ENCODE results near the gene MAPK4.

The MAPK4 gene

DNA sequence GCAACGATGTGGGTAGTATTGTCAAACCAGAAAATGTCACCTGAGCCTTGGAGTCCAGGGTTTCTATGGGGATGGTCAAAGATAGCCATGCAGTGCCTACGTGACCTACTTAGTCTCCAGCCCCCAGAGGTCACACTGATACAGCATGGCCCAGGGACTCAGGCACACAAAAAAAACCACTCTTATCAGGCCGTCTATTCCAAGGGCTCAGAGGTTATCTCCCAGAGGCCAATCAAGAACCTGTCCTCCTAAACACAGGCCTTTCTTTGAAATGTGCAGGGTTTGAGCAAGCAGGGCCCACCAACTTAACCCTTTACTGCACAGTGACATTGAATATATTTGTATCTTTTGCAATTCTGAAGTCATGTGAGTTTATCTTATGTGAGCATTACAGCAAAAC, 177.2 kb downstream of the MAPK4 start:
- no peak for TF ChIP-seq CTCF (IDR thresholded peaks at IDR 0.05; ENCODE audit: low read depth, low read length)
- DNase-seq (ENCODE audit: extremely low read depth, low read depth), result no peak

GRCh38 chr18:50738098-50738757, 178.3 kb downstream of the MAPK4 start:
- no peak for TF ChIP-seq CTCF (IDR thresholded peaks at IDR 0.05; ENCODE audit: low read depth, low read length)
- DNase-seq (ENCODE audit: extremely low read depth, low read depth), result no peak

- no peak for TF ChIP-seq CTCF (IDR thresholded peaks at IDR 0.05; ENCODE audit: low read depth, low read length)
- DNase-seq (ENCODE audit: extremely low read depth, low read depth), result no peak
These were observed 183.1 kb downstream of the MAPK4 start for GRCh38 chr18:50742952-50743351.

GRCh38 chr18:50744253-50744652, 184.4 kb downstream of the MAPK4 start:
- no peak for TF ChIP-seq CTCF (IDR thresholded peaks at IDR 0.05; ENCODE audit: low read depth, low read length)

DNA sequence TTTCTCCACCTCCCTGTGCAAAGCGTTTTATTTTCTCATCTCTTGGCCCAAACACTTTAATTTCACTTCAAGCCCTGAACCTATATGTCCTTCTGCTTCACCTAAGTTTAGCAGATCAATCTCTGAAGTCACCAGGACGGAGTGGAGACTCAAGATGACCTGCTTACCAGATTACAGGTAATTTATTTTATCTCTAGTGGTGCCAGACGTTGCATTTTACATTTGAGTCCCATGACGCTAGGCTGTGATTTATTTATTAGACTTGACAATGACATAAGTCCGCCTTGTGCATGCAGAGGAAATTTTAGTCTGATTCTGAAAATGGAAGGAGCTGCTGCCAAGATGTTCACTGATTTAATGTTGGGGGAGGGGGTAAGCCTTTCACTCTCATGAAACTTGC, 186.1 kb downstream of the MAPK4 start:
- TF ChIP-seq CTCF (IDR thresholded peaks at IDR 0.05; ENCODE audit: low read depth, low read length), result no peak
- DNase-seq (ENCODE audit: extremely low read depth, low read depth), result no peak

More at GRCh38 chr18:50744253-50744652, 184.4 kb downstream of the MAPK4 start:
- no peak for DNase-seq (ENCODE audit: extremely low read depth, low read depth)

- TF ChIP-seq CTCF (IDR thresholded peaks at IDR 0.05; ENCODE audit: low read depth, low read length), result no peak
- DNase-seq (ENCODE audit: extremely low read depth, low read depth), result no peak
These were observed 188.0 kb downstream of the MAPK4 start for GRCh38 chr18:50747849-50748242.

DNA sequence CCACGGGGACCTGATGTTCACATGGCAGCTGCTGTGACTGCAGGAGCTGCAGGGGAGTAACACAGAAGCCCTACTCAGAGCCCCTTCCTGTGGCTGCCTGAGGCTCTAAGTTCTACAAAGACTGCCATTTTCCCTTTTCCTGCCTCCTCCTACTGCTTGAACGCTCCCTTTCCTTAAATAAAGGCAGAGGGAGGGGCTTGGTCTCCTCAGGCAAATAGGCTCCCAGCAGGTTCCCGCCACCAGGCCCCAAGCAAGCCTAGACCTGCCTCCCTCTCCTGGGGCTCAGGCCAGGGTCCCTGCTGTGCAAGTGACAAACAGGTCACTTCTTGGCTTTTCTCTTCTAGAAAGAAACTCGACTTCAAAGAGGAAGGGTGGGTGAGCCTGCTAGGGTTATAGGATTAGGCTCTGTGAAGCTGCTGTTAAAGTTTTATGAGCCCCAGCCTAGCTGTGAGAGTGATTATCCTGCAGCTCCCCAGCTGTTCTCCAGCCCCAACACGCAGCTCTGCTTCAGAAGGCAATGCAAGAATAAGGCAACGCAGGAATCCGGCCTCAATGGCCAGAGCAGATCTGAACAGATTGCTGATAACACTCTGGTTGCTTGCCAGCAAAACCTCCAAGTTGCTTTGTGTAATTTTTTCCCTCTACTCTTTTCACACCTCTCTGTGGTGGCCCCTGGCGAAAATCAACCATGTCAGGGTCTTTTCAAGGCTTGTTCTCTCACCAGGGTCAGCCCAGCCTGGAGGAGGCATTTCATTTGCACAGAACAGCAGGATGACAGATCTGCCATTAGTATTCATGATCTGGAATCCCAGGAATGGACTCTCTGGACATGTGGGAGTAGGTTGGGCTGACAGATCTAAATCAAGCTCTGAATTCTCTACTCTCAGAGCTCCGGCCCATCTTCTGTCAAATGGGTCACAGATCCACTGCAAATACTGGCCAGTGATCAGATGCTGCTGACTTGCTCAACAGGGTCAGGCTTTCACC, 188.6 kb downstream of the MAPK4 start:
- no peak for DNase-seq (ENCODE audit: extremely low read depth, low read depth)
- no peak for TF ChIP-seq CTCF (IDR thresholded peaks at IDR 0.05; ENCODE audit: low read depth, low read length)
